Right lobe of liver (tissue), 4 donors: ENCODE results near the gene YIF1A.

Experiments used
- CTCF ChIP-seq, 4 donors: fragments of 200-600 bp in 3 of 4; fragments of 450-650 bp in 1 of 4; IDR thresholded peaks; one replicate each; pipeline versions ENCODE4 v1.5.1 to v1.8.0; 2016 to 2022; ENCODE audit warnings: antibody characterized with exemption in 4 of 4, mild to moderate bottlenecking in 2 of 4
- POLR2A ChIP-seq: fragments of 450-650 bp; IDR thresholded peaks from one replicate; pipeline ENCODE4 v1.6.1; 2017; ENCODE audit warnings: antibody characterized with exemption, mild to moderate bottlenecking
- donor health status: DM: no; HTN: no; CAD: no.
- donor health status: DM: no; HTN: no; CAD: no.
- donor health status: DM: no; HTN: yes; CAD: no.

GRCh38 chr11:66292543-66293332 lies 3.8 kb upstream of the YIF1A start:
- no peak for TF ChIP-seq POLR2A
- no peak for TF ChIP-seq CTCF (IDR thresholded peaks at IDR 0.05)
